ENCODE measurements around the gene KLHL2.
"Not testable (repeated sequence)": the region's sequence is repeated elsewhere in the genome, so short reads cannot be mapped to it uniquely, and the experiment has no call there.

The KLHL2 gene

DNA sequence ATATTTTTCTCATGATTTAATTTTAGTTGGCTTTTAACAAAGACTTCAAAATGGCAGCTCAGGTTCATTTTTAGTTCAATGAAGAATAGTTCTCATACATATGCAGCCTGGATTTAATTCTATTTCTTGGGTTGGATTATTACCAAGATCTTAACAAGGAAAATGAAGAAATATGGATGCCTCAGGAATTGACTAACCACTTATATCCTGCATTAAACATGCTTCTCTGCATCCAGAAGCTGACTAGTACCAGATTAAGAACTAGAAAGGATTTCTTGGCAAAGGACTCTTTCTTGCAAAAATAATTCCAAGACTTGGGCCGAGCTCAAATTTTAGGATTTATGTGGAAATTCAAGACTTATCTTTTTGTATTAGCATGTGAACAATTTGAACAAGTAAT lies 5.6 kb upstream of the KLHL2 start:
- DNase-seq (ENCODE audit: low read depth), result no peak

DNA sequence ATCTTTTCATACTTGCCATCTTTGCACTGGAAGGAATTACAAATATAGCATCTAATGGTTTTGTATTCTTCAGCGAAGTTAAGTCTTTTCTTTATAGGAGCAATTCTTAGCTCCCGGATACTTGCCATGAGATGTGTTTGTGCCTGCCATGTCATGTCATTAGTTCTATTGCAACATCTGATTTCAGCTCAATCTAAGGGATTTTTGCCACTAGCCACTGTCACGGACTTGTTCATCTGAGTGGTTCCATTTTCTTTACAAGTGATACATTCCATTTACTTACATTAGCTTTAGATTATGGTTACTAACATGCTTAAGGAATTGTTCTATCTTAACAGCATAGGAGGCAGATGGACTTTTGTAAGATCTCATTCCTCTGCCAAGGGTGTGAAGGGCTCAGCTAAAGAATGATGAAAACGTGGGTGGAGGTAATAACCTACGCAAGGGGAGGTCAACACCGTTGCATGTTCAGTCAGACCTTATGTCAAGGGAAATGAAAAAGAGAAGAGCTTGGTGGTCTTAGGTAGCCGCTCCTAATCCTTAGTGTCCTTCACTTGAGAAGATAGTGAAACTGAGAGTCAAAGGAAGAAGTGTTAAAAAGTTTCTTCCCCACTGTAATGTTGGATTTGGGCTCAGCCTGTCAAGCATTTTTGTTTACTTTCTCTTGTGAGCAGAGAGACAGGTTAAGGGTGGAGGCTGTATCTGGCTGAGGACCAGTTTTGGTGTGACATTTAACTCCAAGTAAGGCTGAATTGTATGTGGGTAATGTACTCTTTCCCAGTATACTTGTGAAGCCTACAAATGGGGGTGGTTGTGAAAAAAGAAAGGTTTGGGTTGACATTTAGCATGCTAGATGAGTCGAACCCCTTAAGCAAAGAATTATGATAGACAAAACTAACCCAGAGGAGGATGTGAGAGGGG lies 3.6 kb upstream of the KLHL2 start:
- DNase-seq (ENCODE audit: low read depth), result no peak

DNA sequence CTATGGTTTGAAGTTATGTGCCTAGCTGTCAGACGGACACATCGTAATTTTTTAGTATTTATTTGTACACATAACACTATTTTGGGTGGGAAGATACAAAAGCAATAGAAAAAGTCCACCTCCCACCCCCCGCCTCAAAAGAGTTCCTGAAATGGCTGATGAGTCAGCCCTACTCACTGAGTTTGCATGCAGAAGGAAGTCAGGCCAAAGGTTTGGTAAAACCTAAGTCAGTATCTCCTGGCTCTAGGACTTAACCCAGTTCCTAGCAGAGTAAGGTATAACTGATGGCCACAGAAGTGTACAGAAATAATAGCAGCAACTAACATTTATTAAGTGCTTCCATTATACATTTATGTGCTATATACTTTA lies 2.9 kb upstream of the KLHL2 start:
- DNase-seq (ENCODE audit: low read depth), result no peak

DNA sequence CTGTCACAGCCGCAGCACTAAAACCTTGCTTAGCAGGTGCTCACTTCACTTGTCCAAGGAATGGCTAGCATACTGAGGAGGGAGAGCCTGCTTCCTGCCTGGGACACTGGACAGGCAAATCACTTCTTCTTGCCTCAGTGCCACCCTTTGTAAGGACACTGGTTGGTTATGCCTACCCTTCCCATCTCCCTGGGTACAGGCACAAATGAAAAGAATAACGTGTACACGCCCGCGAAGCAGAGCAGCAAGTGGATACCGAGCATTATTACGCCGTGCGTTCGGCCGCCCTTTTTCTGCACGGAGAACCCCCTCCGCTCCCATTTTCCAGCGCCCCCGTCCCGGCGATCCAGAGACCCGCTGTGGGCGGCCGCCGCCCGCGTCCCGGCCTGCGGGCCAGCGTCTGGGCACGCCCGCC lies 338 bp upstream of the KLHL2 start:
- no peak for DNase-seq (ENCODE audit: low read depth)

DNA sequence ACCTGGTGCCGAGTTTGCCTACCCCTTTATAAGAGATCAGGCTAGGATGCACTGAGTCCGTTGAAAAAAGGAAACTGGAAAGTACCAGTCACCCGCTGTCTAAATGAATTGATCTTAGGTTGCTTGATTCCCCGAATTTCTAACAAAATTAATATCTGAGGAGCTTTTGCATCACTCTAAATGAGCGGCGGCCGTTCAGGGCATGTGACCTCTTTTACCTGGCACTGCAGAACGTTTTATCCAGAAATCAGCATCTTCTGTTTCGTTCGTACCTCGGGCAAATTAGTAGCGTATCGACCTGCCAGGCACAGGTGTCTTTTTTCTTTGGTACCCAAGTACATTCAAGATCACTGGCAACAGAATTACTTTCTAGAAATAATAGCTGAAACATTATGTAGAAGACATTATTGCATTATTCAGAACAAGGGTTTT lies 876 bp downstream of the KLHL2 start:
- DNase-seq (ENCODE audit: low read depth), result no peak

- no peak for DNase-seq (ENCODE audit: low read depth)
Measured at GRCh38 chr4:165208741-165209388, 1.5 kb downstream of the KLHL2 start.

DNA sequence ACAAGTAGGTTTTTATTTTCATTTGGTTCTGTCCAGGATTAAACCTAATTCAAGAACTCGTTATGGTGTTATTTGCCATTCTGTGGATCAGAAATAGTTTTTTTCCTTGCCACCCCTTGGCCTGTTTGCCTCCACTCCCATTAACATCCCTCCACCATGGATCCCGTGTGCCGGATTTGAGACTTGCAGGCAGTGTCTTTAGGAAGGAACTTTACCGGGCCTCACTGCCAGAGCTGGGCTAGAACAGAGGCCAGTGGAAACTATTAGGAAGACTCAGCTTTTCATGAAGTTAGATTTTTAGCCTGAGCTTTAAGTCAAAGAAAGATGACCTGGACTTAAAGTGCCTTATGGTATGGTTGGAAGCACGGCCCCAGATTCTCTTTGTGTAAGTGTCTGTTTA lies 2.4 kb downstream of the KLHL2 start:
- DNase-seq (ENCODE audit: low read depth), result no peak

- DNase-seq (ENCODE audit: low read depth), result no peak
Measured at GRCh38 chr4:165210566-165210965, 3.2 kb downstream of the KLHL2 start.

DNA sequence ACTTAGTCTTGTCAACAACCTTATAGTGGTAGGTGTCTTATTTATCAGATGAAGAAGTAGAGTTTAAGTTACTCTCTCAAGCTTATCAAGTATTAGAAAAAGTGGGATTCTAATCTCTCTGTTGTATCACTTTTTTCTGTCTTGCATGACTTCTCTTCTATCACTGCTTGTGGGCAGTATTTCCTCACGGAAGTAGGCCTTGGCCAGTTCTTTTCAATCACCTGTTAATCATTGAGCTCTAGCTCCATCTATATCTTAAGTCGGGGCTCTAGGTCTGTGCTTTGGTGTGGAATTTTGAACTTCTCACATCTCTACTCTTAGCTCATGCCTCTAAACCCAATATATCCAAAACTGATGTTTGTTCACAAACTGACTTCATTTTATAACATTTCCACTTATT lies 5.3 kb downstream of the KLHL2 start:
- DNase-seq (ENCODE audit: low read depth), result not testable (repeated sequence)

DNA sequence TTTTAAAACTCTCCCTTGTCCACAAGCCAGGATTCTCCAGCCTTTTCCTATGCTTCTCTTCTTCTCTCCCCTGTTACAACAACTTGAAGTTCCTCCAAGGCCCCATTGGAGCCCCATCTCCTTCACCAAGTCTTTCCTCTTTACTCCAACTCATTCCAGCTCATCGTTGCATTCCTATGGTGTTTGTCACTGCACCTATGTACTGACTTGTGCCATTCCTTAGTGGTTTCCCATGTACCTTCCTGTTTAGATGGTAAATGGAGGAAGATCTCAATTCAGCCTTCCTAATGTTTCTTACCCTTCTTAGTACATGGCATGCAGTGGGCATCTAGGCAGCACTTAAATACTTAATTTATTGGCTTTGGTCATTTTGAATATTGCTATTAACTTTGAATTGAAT lies 6.0 kb downstream of the KLHL2 start:
- DNase-seq (ENCODE audit: low read depth), result not testable (repeated sequence)

DNA sequence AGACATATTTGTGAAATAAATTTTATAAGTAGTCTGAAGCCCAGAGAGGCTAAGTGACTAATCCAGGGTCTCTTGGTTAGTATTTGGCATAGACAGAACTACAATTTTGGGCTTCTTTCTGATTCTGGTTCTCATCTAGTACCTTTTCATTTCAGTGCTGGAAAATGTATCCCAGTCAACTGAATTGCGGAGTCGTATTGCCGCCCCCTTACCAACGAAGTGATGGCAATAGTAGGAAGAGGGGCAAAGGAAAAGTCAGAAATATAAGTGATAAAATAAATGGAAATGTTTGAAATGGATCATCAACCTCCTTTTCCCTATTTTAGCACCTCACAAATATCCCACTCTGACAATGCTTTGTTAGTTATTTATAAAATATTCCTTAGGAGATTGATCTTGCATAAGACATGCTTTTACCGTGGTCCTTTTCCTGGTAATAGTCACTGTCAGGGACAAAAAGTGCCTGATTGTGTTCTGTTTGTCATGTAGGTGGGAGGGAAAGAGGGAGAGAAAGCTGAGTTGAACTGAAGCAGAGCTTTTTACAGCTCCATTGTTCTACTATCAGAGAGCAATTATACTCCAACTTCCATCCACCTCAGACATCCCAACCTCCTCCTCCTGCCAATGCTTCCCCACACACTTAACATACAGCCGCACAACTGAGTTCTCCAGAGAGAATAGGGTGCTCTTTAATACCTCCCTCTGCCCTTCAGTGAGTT lies 6.8 kb downstream of the KLHL2 start:
- DNase-seq (ENCODE audit: low read depth), result not testable (repeated sequence)

DNA sequence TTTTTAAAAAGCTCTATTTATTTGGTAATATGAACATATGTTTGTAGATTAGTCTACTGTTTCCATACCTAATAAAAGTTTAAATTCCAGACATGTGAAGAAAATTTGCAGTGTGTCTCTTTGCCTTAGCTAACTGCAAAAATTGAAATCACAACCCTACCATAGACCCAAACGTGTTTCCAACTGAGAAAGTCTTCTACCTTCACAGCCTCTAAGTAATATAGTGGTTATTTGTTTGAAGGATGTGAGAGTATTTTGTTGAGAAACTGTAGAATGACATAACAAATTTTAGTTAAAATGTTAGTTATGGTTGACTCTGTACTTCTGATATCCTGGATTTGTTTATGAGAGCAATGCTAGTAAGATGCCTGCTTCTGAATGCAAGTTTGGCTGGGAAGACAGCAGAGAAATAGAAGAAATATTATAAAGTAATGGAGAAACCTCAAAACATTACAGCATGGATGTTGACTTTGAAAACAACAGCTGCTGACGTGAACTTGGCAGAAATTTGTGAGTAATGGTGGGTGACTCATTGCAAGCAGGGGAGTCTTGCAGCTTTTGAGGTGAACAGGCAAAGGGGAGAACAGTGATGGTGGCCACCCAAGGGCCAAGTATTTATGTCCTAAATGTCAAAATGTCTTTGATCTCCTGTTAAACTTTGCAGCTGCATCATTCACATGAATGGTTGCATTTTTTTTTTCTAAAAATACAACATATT lies 7.8 kb downstream of the KLHL2 start:
- DNase-seq (ENCODE audit: low read depth), result not testable (repeated sequence)

- DNase-seq (ENCODE audit: low read depth), result not testable (repeated sequence)
Measured at GRCh38 chr4:165215761-165216487, 8.6 kb downstream of the KLHL2 start.

DNA sequence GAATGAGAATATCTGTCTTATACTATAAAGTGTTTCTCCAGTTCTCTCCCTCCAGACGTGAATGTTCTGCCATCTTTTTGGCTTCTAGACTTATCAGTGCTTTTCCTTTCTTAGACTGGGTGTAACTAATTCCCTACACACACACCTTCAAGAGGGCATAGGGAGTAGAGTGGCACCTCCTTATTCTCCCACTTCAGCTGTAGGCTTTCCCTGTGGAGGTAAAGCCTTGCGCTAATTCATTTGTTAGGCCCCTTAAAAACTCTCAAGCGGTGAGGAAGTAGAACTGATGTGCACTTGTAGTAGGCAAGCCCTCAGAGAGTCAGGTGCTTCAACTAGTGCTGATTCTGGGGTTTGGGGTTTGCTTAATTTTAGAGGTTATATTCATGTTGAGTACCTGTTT lies 10.0 kb downstream of the KLHL2 start:
- DNase-seq (ENCODE audit: low read depth), result no peak

- DNase-seq (ENCODE audit: low read depth), result not testable (repeated sequence)
Measured at GRCh38 chr4:165221306-165221705, 13.9 kb downstream of the KLHL2 start.

DNA sequence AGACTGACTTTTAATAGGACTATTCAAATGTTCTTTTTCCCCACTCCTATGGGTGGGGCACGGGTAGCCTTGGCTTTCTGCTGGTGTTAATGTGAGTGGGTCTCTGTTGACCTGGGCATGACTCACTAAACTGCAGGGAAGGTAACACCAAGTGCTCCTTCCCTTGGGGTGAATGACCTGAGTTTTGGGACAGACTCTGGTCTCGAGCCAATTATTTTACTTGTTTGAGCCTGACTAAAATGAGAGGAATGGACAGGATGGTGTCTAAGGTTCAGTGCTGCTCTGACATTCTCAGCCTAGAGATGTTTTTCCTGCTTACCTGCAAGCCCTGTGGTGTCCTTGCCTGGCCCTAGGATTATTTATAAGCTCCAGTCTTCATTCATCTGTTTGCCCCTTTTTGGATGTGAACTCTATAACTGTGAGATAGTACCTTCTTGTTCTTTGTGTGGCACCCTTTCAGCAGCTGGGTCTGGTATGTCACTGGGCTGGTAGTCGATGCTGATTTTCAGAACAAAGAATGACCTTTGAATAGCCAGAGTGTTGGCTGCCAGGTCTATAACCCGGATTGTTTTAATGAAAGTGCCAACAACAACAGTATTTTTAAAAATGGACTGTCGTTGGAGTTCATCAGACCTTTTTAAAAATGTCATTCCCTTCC lies 14.8 kb downstream of the KLHL2 start:
- not testable (repeated sequence) for DNase-seq (ENCODE audit: low read depth)

DNA sequence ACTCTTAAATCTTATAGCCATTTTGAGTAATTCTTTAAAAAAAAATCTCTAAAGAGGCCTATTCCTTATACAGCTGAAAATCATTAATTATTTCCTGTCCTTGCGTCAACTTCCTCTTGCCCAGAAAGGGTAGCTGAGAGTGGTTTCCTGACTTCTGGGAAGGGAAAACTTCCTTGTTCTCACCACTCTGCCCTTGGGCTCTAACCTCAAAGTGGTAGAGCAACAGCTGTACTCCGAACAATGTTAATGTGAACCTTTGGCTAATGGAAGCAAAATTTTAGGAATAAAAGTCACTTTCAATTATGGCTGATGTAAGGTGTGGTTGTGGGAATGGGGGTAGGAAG lies 15.3 kb downstream of the KLHL2 start:
- no peak for DNase-seq (ENCODE audit: low read depth)

DNA sequence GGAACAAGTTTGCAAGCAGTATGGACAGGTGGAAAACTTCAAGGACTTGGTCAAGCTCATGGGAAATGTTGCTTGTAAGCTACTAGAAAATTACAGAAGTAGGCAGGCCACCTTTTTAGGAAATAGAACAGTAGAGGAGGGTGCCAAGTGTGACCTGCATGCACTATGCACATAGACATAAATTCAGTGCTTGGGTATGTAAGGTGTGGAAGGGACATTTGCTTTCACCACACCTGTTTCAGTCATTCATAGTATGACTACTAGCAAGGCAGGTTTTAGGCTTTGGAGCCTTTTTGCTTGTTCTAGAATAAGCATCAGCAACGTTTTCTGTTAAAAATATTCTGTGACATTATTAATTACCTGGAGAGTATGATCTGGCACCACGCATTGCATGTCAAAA lies 20.0 kb downstream of the KLHL2 start:
- not testable (repeated sequence) for DNase-seq (ENCODE audit: low read depth)

GRCh38 chr4:165229490-165230200 lies 22.3 kb downstream of the KLHL2 start:
- not testable (repeated sequence) for DNase-seq (ENCODE audit: low read depth)

Data from T follicular helper cell (primary cell).